Osteoblast (primary cell): ENCODE results near the gene NDUFA7. TPM values are rescaled to one million over a fixed set of nuclear protein-coding genes. Genes with fewer than 3 reads are reported as not detected.
A peak's percentile ranks its signal among the peaks of the same experiment; 100 is the strongest.

Experiments
- DNase-seq: peaks from one replicate; pipeline ENCODE4 v3.0.0; 2011; ENCODE audit warnings: low spot score, mixed read lengths; ENCODE audit not compliant: insufficient read length; ENCODE audit errors: missing footprints
- H2AFZ ChIP-seq: 2 replicates; pipeline ENCODE4 v1.6.0; 2011; ENCODE audit warnings: mild to moderate bottlenecking, low read length
- H3K27ac ChIP-seq: 2 replicates; pipeline ENCODE4 v1.5.1; 2011; ENCODE audit warnings: mild to moderate bottlenecking, low read depth, low read length, moderate library complexity
- H3K27me3 ChIP-seq: 2 replicates; pipeline ENCODE4 v1.6.0; 2012; ENCODE audit warnings: mild to moderate bottlenecking, control low read depth, inconsistent platforms, low read length, moderate library complexity; ENCODE audit not compliant: insufficient read depth
- H3K36me3 ChIP-seq: 2 replicates; pipeline ENCODE4 v1.5.1; 2011; ENCODE audit warnings: mild to moderate bottlenecking, low read length, control low read depth, moderate library complexity; ENCODE audit not compliant: insufficient read depth
- H3K4me1 ChIP-seq: 2 replicates; pipeline ENCODE4 v1.5.1; 2011; ENCODE audit warnings: mild to moderate bottlenecking, low read length, control low read depth, moderate library complexity; ENCODE audit not compliant: insufficient read depth
- H3K4me2 ChIP-seq: 2 replicates; pipeline ENCODE4 v1.6.0; 2011; ENCODE audit warnings: mild to moderate bottlenecking, low read length; ENCODE audit not compliant: insufficient read depth
- H3K4me3 ChIP-seq: fragments of 200-600 bp; sonication (generic); 3 replicates; pipeline ENCODE4 v1.5.1; 2012; ENCODE audit warnings: mild to moderate bottlenecking, low read length, inconsistent platforms; ENCODE audit not compliant: insufficient read depth
- H3K79me2 ChIP-seq: 2 replicates; pipeline ENCODE4 v1.6.0; 2012; ENCODE audit warnings: mild to moderate bottlenecking, low read length, control low read depth, inconsistent platforms; ENCODE audit not compliant: insufficient read depth
- H3K9me3 ChIP-seq: 2 replicates; pipeline ENCODE4 v1.5.1; 2011; ENCODE audit warnings: low read depth, low read length, control low read depth
- H4K20me1 ChIP-seq: 2 replicates; pipeline ENCODE4 v1.6.0; 2012; ENCODE audit warnings: mild to moderate bottlenecking, low read length, control low read depth; ENCODE audit not compliant: insufficient read depth
- total RNA-seq: library from RNA; depleted of rRNA; stranded (reverse); fragments of >200 nt; gene quantifications from 2 replicates; pipeline ENCODE4 v1.2.3, GENCODE V29; 2012
- TF ChIP-seq, protein P1 (sequence below): IDR thresholded peaks from 2 replicates; pipeline ENCODE4 v1.5.1; 2011; ENCODE audit warnings: mild to moderate bottlenecking, low read depth, low read length, moderate library complexity; ENCODE audit errors: extremely low read depth

NDUFA7 gene
- total RNA-seq, 1 donor: 9.0 TPM

GRCh38 chr19:8336072-8336569 is 14.9 kb upstream of the NDUFA7 start:
- Histone ChIP-seq H4K20me1 (no peaks in the 10 kb centered on the region), H3K9me3 (no peaks in the 10 kb centered on the region), H3K79me2 (no peaks in the 10 kb centered on the region), H2AFZ (no peak overlapping the region), H3K4me1 (no peaks in the 10 kb centered on the region), H3K4me3 (no peak overlapping the region), H3K36me3 (no peaks in the 10 kb centered on the region), H3K27ac (no peak overlapping the region), H3K27me3 (peaks cover 44% of the 10 kb centered on the region), H3K4me2 (no peak overlapping the region)
- TF ChIP-seq, protein P1, sequence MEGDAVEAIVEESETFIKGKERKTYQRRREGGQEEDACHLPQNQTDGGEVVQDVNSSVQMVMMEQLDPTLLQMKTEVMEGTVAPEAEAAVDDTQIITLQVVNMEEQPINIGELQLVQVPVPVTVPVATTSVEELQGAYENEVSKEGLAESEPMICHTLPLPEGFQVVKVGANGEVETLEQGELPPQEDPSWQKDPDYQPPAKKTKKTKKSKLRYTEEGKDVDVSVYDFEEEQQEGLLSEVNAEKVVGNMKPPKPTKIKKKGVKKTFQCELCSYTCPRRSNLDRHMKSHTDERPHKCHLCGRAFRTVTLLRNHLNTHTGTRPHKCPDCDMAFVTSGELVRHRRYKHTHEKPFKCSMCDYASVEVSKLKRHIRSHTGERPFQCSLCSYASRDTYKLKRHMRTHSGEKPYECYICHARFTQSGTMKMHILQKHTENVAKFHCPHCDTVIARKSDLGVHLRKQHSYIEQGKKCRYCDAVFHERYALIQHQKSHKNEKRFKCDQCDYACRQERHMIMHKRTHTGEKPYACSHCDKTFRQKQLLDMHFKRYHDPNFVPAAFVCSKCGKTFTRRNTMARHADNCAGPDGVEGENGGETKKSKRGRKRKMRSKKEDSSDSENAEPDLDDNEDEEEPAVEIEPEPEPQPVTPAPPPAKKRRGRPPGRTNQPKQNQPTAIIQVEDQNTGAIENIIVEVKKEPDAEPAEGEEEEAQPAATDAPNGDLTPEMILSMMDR: no peak
- DNase-seq: no peak

DNA sequence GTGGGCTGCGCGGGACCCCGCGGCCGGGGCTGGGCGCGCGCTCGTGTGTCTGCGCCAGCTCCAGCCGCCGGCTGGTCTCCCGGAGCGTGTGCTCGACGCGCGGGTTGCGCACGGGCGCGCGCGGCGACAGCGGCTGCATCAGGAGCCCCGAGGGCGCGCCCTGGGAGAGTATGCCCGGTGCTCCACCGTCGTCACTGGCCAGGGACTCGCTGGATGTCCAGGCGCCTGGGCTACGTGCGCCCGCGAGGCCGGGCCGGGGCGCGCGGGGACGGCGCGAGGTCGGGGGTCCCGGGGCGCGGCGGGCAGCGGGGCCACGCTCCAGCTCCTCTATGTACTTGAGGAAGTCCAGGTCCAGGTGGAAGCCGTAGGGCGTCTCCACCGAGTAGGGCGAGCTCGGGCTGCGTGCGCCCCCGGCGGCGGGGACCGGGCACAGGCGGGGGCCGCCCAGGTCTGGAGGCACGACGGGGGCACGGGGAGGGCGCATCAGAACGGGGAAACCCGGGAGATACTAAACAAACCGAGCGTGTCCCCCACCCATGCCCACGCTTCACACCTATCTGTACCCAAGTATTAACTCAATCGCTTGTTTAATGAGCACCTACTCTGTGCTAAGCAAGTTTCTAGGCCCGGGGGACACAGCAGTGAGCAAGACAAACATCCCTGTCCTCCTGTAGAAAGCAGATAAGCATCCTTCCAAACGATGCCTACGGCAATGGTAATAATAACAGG is 14.3 kb upstream of the NDUFA7 start:
- peaks cover 39% of the 10 kb centered on the region for H3K27me3 ChIP-seq
- H3K79me2 ChIP-seq: no peaks in the 10 kb centered on the region
- no peaks in the 10 kb centered on the region for H3K9me3 ChIP-seq
- H3K4me3 ChIP-seq: no peak overlapping the region
- no peak overlapping the region for H2AFZ ChIP-seq
- H3K27ac ChIP-seq: no peak overlapping the region
- DNase-seq: peak; percentile 84
- H4K20me1 ChIP-seq: no peaks in the 10 kb centered on the region
- TF ChIP-seq, protein P1: no peak
- H3K4me1 ChIP-seq: no peaks in the 10 kb centered on the region
- H3K4me2 ChIP-seq: no peak overlapping the region
- no peaks in the 10 kb centered on the region for H3K36me3 ChIP-seq

GRCh38 chr19:8334458-8335342 is 13.5 kb upstream of the NDUFA7 start:
- Histone ChIP-seq H3K4me1 (no peaks in the 10 kb centered on the region), H3K27me3 (peaks cover 34% of the 10 kb centered on the region), H2AFZ (no peak overlapping the region), H3K9me3 (no peaks in the 10 kb centered on the region), H3K79me2 (no peaks in the 10 kb centered on the region), H3K36me3 (no peaks in the 10 kb centered on the region), H3K27ac (no peak overlapping the region), H3K4me2 (no peak overlapping the region), H4K20me1 (no peaks in the 10 kb centered on the region), H3K4me3 (no peak overlapping the region)
- peak; percentile 95 for DNase-seq
- TF ChIP-seq, protein P1: no peak
